DOHH2 (cell line): ENCODE data around the gene CCT2.

Experiments
- EZH2phosphoT487 ChIP-seq: fragments of 200-600 bp; sonication (generic); IDR thresholded peaks from 2 replicates; pipeline ENCODE4 v1.6.1; 2017; ENCODE audit warnings: borderline replicate concordance, mild to moderate bottlenecking, antibody characterized with exemption, low read length, moderate library complexity, mixed read lengths
- TF ChIP-seq, protein P1 (sequence below): fragments of 200-600 bp; sonication (generic); IDR thresholded peaks from one replicate; pipeline ENCODE4 v1.5.1; 2014; ENCODE audit warnings: antibody characterized with exemption, mild to moderate bottlenecking, low read depth, low read length; ENCODE audit not compliant: poor library complexity, severe bottlenecking

DNA sequence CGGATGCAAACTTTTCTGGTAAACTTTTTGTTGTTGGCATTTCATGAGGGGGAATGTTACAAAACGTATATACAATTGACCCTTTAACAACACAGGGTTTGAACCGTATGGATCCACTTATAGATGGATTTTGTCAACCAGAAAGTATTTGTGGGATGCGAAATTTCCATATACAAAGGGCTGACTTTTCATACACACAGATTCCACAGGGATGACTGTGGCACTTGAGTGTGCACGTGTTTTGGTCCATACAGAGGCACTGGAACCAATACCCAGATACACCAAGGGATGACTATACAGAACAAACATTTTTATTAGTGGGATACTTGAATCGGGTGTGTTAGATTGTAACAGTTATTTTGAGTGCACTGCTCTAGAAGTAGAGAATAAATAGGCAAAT, 29.8 kb upstream of the CCT2 start:
- TF ChIP-seq, protein P1, sequence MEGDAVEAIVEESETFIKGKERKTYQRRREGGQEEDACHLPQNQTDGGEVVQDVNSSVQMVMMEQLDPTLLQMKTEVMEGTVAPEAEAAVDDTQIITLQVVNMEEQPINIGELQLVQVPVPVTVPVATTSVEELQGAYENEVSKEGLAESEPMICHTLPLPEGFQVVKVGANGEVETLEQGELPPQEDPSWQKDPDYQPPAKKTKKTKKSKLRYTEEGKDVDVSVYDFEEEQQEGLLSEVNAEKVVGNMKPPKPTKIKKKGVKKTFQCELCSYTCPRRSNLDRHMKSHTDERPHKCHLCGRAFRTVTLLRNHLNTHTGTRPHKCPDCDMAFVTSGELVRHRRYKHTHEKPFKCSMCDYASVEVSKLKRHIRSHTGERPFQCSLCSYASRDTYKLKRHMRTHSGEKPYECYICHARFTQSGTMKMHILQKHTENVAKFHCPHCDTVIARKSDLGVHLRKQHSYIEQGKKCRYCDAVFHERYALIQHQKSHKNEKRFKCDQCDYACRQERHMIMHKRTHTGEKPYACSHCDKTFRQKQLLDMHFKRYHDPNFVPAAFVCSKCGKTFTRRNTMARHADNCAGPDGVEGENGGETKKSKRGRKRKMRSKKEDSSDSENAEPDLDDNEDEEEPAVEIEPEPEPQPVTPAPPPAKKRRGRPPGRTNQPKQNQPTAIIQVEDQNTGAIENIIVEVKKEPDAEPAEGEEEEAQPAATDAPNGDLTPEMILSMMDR, result no peak
- no peak for TF ChIP-seq EZH2phosphoT487
